ENCODE measurements around the gene GALK1.

The GALK1 gene

DNA sequence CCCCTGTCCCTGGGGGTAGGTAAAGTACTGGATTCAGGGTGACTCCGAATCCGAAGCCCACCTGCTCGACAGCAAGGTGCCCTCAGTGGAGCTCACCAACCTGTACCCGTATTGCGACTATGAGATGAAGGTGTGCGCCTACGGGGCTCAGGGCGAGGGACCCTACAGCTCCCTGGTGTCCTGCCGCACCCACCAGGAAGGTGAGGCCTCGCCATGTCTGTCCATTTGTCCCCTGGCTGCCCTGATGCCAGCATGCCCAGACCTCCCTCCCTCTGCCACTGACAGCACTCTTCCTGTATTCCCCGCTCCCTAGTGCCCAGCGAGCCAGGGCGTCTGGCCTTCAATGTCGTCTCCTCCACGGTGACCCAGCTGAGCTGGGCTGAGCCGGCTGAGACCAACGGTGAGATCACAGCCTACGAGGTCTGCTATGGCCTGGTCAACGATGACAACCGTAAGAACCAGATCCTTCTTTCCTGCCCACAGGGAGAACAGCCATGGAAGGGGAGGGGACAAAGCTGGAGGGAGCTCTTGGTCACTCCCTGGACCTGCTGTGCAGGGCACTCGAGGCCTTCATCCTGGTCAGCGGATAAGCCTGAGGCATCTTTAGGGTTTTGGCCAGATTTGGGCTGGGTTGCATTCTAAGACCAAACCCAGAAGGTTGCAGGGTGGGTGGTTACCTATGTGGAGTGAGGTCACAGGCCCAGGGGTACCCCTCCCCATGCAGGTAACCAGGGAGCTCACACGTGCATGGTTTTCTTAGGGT, 14.2 kb downstream of the GALK1 start:
- Histone ChIP-seq H3K4me3 (ENCODE audit: low read length) (no peak overlapping the region), H3K27me3 (ENCODE audit: control insufficient read depth, insufficient read depth, low read length) (peaks cover 13% of the 10 kb centered on the region), H3K9ac (ENCODE audit: low read length) (no peak overlapping the region), H3K27ac (ENCODE audit: low read length) (no peak overlapping the region), H3K36me3 (ENCODE audit: control insufficient read depth, low read depth, low read length) (no peaks in the 10 kb centered on the region), H3K4me1 (ENCODE audit: control insufficient read depth, low read depth, low read length) (no peaks in the 10 kb centered on the region), H3K9me3 (ENCODE audit: control insufficient read depth, low read depth, low read length) (no peaks in the 10 kb centered on the region)

DNA sequence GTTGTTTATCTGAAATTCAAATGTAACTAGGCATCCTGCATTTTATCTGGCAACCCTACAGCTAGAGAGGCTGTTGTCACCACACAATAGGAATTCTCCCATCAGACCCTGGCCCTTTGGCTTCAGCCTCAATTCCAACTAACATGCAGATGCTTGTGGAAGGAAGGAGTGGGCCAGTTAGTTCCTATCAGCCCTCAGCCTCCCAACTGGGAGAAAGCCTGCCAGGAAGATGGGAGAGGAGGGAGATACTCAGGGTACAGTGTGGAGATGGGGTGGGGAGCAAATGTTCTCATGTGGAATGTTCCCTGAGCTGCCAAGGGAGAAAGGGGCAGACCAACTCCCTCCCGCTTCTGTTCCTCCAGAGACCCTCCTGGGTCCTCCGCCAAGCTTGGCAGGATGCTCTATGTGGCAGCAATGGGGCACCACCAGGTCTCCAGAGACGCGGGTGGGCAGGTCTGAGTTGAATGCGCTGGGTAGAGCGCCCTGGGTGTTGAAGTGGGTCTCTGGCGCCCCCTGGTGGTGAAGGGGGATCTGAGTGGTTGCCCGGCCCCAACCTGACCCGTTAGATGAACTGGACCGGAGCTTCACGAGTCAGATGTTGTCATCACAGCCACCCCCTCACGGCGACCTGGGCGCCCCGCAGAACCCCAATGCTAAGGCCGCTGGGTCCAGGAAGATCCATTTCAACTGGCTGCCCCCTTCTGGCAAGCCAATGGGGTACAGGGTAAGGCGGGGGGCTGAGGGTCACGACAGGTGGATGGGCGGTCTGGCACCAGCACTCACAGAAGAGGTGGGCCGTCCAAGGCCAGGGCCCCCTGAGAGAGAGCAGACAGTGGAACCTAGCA, 15.2 kb downstream of the GALK1 start:
- H3K4me3 ChIP-seq (ENCODE audit: low read length) = no peak overlapping the region
- peaks cover 12% of the 10 kb centered on the region for H3K27me3 ChIP-seq (ENCODE audit: control insufficient read depth, insufficient read depth, low read length)
- no peaks in the 10 kb centered on the region for H3K4me1 ChIP-seq (ENCODE audit: control insufficient read depth, low read depth, low read length)
- H3K9ac ChIP-seq (ENCODE audit: low read length) = no peak overlapping the region
- no peaks in the 10 kb centered on the region for H3K9me3 ChIP-seq (ENCODE audit: control insufficient read depth, low read depth, low read length)
- H3K36me3 ChIP-seq (ENCODE audit: control insufficient read depth, low read depth, low read length) = no peaks in the 10 kb centered on the region
- H3K27ac ChIP-seq (ENCODE audit: low read length) = no peak overlapping the region

DNA sequence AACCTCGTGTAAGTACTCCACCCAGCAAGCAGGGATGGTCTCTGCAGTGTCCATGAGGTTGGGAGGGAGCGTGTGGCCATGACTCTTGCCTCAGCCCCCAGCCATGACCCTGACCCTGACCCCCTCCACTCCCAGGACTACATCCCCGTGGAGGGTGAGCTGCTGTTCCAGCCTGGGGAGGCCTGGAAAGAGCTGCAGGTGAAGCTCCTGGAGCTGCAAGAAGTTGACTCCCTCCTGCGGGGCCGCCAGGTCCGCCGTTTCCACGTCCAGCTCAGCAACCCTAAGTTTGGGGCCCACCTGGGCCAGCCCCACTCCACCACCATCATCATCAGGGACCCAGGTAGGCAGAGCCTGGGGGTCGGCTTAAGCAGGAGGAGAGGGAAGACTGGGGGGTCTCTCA, 16.3 kb downstream of the GALK1 start:
- Histone ChIP-seq H3K36me3 (ENCODE audit: control insufficient read depth, low read depth, low read length) (no peaks in the 10 kb centered on the region), H3K27me3 (ENCODE audit: control insufficient read depth, insufficient read depth, low read length) (peaks cover 5% of the 10 kb centered on the region), H3K9ac (ENCODE audit: low read length) (no peak overlapping the region), H3K9me3 (ENCODE audit: control insufficient read depth, low read depth, low read length) (no peaks in the 10 kb centered on the region), H3K4me1 (ENCODE audit: control insufficient read depth, low read depth, low read length) (no peaks in the 10 kb centered on the region), H3K4me3 (ENCODE audit: low read length) (no peak overlapping the region), H3K27ac (ENCODE audit: low read length) (no peak overlapping the region)

DNA sequence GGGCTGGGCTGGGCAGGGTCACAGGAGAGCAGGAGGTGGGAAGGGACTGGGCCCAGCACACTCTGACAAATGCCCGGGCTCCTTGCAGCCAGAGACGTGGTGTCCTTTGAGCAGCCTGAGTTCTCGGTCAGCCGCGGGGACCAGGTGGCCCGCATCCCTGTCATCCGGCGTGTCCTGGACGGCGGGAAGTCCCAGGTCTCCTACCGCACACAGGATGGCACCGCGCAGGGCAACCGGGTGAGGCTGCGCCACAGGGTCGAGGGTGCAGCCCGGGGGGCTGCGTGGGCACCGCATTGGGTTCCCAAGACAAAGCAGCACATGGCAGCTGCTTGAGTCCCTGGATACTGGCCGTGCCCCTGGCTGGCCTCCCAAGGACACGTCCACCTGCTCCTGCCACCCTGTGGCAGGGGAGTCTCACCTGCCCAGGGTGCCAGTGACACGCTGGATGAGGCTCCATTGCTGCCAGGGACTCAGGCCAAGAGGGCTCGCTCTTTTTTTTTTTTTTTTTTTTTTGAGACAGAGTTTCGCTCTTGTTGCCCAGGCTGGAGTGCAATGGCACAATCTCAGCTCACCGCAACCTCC, 21.3 kb downstream of the GALK1 start:
- Histone ChIP-seq H3K4me1 (ENCODE audit: control insufficient read depth, low read depth, low read length) (no peaks in the 10 kb centered on the region), H3K36me3 (ENCODE audit: control insufficient read depth, low read depth, low read length) (no peaks in the 10 kb centered on the region), H3K4me3 (ENCODE audit: low read length) (no peak overlapping the region), H3K9ac (ENCODE audit: low read length) (no peak overlapping the region), H3K27ac (ENCODE audit: low read length) (no peak overlapping the region), H3K27me3 (ENCODE audit: control insufficient read depth, insufficient read depth, low read length) (no peaks in the 10 kb centered on the region), H3K9me3 (ENCODE audit: control insufficient read depth, low read depth, low read length) (no peaks in the 10 kb centered on the region)

DNA sequence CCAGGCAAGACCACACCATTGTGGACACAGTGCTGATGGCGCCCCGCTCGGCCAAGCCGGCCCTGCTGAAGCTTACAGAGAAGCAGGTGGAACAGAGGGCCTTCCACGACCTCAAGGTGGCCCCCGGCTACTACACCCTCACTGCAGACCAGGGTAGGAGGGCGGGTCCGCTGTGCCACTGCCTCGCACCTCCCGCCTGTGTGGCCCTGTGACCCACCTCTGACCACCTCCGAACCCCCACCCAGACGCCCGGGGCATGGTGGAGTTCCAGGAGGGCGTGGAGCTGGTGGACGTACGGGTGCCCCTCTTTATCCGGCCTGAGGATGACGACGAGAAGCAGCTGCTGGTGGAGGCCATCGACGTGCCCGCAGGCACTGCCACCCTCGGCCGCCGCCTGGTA, 22.7 kb downstream of the GALK1 start:
- H3K9ac ChIP-seq (ENCODE audit: low read length) = no peak overlapping the region
- H3K27ac ChIP-seq (ENCODE audit: low read length) = no peak overlapping the region
- H3K27me3 ChIP-seq (ENCODE audit: control insufficient read depth, insufficient read depth, low read length) = no peaks in the 10 kb centered on the region
- H3K4me1 ChIP-seq (ENCODE audit: control insufficient read depth, low read depth, low read length) = no peaks in the 10 kb centered on the region
- H3K4me3 ChIP-seq (ENCODE audit: low read length) = no peak overlapping the region
- H3K36me3 ChIP-seq (ENCODE audit: control insufficient read depth, low read depth, low read length) = no peaks in the 10 kb centered on the region
- H3K9me3 ChIP-seq (ENCODE audit: control insufficient read depth, low read depth, low read length) = no peaks in the 10 kb centered on the region

DNA sequence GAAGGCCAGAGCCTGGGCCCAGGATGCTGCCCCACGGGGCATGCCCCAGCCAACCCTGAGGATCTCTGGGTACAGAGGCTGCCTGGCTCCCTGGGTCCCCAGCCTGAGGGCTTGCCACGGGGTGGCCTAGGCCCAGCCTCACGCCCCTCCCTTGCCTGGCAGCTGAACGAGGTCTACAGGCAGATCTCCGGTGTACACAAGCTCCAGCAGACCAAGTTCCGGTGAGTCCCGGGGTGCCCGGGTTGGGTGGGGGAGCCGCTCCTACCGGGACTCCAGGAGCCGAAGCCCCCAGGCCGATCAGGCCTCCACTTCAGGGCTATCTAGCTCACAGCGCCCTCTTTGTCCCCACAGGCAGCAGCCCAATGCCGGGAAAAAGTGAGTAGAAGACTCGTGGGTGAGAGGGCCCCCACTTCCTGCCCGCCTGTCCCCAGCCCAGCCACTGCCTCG, 24.3 kb downstream of the GALK1 start:
- no peaks in the 10 kb centered on the region for H3K4me1 ChIP-seq (ENCODE audit: control insufficient read depth, low read depth, low read length)
- no peaks in the 10 kb centered on the region for H3K27me3 ChIP-seq (ENCODE audit: control insufficient read depth, insufficient read depth, low read length)
- H3K9me3 ChIP-seq (ENCODE audit: control insufficient read depth, low read depth, low read length) = no peaks in the 10 kb centered on the region
- no peak overlapping the region for H3K27ac ChIP-seq (ENCODE audit: low read length)
- no peak overlapping the region for H3K9ac ChIP-seq (ENCODE audit: low read length)
- H3K4me3 ChIP-seq (ENCODE audit: low read length) = no peak overlapping the region
- H3K36me3 ChIP-seq (ENCODE audit: control insufficient read depth, low read depth, low read length) = no peaks in the 10 kb centered on the region

DNA sequence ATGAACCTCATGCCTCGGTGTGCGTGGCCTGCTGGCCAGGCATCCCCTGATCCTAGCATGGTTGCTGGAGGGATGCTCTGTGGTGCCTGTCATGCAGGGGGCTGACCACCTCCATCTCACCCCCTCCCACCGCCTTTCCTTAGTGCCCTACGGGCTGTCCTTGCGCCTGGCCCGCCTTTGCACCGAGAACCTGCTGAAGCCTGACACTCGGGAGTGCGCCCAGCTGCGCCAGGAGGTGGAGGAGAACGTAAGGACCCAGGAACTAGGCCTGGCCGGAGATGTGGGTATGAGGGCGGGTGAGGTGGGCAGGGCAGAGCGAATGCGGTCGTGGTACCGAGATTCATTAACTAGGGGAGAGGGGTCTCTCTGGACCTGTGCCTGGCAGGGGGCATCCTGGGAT, 24.8 kb downstream of the GALK1 start:
- no peaks in the 10 kb centered on the region for H3K36me3 ChIP-seq (ENCODE audit: control insufficient read depth, low read depth, low read length)
- no peak overlapping the region for H3K4me3 ChIP-seq (ENCODE audit: low read length)
- H3K27me3 ChIP-seq (ENCODE audit: control insufficient read depth, insufficient read depth, low read length) = no peaks in the 10 kb centered on the region
- H3K4me1 ChIP-seq (ENCODE audit: control insufficient read depth, low read depth, low read length) = no peaks in the 10 kb centered on the region
- H3K9ac ChIP-seq (ENCODE audit: low read length) = no peak overlapping the region
- no peaks in the 10 kb centered on the region for H3K9me3 ChIP-seq (ENCODE audit: control insufficient read depth, low read depth, low read length)
- H3K27ac ChIP-seq (ENCODE audit: low read length) = no peak overlapping the region

DNA sequence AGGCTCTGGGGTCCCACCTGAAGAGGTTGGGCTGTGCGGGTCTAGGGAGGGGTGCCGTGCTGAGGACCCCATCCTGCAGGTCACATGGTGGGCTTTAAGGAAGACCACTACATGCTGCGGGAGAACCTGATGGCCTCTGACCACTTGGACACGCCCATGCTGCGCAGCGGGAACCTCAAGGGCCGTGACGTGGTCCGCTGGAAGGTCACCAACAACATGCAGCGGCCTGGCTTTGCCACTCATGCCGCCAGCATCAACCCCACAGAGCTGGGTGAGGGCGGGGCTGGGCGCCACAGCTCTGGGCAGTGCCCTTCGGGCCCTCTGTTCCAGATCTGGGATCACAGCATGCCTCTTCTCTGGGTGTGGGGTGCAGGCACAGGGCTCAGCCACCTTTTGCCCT, 25.2 kb downstream of the GALK1 start:
- H3K27me3 ChIP-seq (ENCODE audit: control insufficient read depth, insufficient read depth, low read length) = no peaks in the 10 kb centered on the region
- no peaks in the 10 kb centered on the region for H3K9me3 ChIP-seq (ENCODE audit: control insufficient read depth, low read depth, low read length)
- no peaks in the 10 kb centered on the region for H3K36me3 ChIP-seq (ENCODE audit: control insufficient read depth, low read depth, low read length)
- no peak overlapping the region for H3K27ac ChIP-seq (ENCODE audit: low read length)
- no peak overlapping the region for H3K9ac ChIP-seq (ENCODE audit: low read length)
- no peaks in the 10 kb centered on the region for H3K4me1 ChIP-seq (ENCODE audit: control insufficient read depth, low read depth, low read length)
- no peak overlapping the region for H3K4me3 ChIP-seq (ENCODE audit: low read length)

DNA sequence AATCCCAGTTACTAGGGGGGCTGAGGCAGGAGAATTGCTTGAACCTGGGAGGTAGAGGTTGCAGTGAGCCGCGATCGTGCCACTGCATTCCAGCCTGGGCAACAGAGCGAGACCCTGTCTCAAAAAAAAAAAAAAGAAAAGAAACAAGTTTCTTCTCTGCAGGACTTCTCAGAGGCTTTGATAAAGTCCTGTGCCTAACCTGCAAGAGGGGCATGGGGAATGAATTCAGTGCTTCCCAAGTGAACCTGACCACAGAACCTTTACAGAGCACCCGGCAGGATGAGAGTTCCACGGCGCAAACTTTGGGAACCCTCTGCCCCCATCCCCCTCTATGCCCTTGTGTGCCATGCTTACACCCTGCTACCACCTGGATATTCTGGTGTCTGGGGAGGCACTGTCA, 25.8 kb downstream of the GALK1 start:
- no peak overlapping the region for H3K4me3 ChIP-seq (ENCODE audit: low read length)
- no peaks in the 10 kb centered on the region for H3K4me1 ChIP-seq (ENCODE audit: control insufficient read depth, low read depth, low read length)
- no peak overlapping the region for H3K9ac ChIP-seq (ENCODE audit: low read length)
- no peaks in the 10 kb centered on the region for H3K9me3 ChIP-seq (ENCODE audit: control insufficient read depth, low read depth, low read length)
- no peaks in the 10 kb centered on the region for H3K36me3 ChIP-seq (ENCODE audit: control insufficient read depth, low read depth, low read length)
- no peaks in the 10 kb centered on the region for H3K27me3 ChIP-seq (ENCODE audit: control insufficient read depth, insufficient read depth, low read length)
- no peak overlapping the region for H3K27ac ChIP-seq (ENCODE audit: low read length)

DNA sequence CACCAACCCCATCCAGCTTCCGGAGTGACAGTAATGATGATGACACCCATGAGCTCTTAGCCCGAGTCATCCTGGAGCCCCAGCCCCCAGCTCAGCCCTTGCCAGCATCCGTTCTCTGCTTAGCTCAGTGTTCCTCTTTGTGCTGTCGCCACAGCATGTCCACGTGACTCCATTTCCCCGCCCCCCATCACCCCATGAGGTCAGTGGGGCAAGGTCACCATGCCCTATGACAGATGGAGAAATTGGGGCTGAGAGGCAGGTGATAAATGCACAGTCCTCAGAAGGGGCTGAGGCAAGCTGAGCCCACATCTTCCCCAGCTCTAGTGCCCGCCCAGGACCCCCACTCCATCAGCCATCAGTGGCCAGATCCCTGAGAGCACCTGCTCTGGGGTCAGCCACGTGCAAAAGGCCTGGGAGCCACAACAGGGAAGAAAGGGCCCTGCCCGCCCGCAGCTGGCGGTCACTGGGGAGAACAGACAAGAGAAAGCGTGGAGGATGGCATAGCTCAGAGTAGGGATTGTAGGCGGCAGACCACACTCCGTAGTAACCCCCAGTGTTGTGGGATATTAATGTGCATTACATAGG, 26.7 kb downstream of the GALK1 start:
- Histone ChIP-seq H3K9ac (ENCODE audit: low read length) (no peak overlapping the region), H3K4me1 (ENCODE audit: control insufficient read depth, low read depth, low read length) (no peaks in the 10 kb centered on the region), H3K36me3 (ENCODE audit: control insufficient read depth, low read depth, low read length) (no peaks in the 10 kb centered on the region), H3K9me3 (ENCODE audit: control insufficient read depth, low read depth, low read length) (no peaks in the 10 kb centered on the region), H3K27ac (ENCODE audit: low read length) (no peak overlapping the region), H3K27me3 (ENCODE audit: control insufficient read depth, insufficient read depth, low read length) (no peaks in the 10 kb centered on the region), H3K4me3 (ENCODE audit: low read length) (no peak overlapping the region)

DNA sequence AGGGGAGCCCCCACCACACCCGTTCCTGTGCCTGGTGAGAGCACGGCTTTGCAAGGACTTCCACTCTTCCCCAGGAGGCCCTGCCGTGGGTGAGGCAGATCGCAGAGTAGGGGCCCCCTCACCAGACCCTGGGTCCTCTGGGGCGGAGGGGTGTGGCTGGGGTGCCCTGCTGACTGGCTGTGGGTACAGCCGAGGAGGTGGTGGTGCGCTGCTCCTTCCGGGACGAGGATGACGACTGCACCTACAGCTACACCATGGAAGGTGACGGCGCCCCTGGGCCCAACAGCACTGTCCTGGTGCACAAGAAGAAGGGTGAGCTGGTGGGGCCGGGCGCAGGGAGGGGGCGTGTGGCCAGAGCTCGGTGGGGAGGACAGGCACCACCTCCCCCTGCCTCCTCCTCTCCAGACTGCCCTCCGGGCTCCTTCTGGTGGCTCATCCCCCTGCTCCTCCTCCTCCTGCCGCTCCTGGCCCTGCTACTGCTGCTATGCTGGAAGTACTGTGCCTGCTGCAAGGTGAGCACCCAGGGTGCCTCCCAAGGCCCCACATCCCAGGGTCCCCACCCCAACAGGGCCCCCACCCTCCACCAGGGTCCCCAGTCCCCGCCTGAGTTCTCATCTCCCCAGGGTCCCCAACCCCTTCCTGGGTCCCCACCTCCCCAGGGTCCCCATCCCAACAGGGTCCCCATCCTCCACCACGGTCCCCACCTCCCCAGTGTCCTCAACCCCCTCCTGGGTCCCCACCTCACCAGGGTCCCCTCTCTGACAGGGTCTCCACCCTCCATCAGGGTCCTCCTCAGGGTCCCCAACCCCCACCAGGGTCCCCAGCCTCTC, 27.6 kb downstream of the GALK1 start:
- Histone ChIP-seq H3K27ac (ENCODE audit: low read length) (no peak overlapping the region), H3K36me3 (ENCODE audit: control insufficient read depth, low read depth, low read length) (no peaks in the 10 kb centered on the region), H3K9me3 (ENCODE audit: control insufficient read depth, low read depth, low read length) (no peaks in the 10 kb centered on the region), H3K27me3 (ENCODE audit: control insufficient read depth, insufficient read depth, low read length) (no peaks in the 10 kb centered on the region), H3K4me3 (ENCODE audit: low read length) (no peak overlapping the region), H3K9ac (ENCODE audit: low read length) (no peak overlapping the region), H3K4me1 (ENCODE audit: control insufficient read depth, low read depth, low read length) (no peaks in the 10 kb centered on the region)

Measured in iPS-18a (cell line).